AG08395 (cell line): Measurements from ENCODE around the gene SNX9.
"Not testable (repeated sequence)": the region's sequence is repeated elsewhere in the genome, so short reads cannot be mapped to it uniquely, and the experiment has no call there.

ENCODE experiments used
- DNase-seq: peaks from one replicate; pipeline ENCODE4 v3.0.0; 2012; ENCODE audit warnings: mixed read lengths, low spot score

The SNX9 gene

DNA sequence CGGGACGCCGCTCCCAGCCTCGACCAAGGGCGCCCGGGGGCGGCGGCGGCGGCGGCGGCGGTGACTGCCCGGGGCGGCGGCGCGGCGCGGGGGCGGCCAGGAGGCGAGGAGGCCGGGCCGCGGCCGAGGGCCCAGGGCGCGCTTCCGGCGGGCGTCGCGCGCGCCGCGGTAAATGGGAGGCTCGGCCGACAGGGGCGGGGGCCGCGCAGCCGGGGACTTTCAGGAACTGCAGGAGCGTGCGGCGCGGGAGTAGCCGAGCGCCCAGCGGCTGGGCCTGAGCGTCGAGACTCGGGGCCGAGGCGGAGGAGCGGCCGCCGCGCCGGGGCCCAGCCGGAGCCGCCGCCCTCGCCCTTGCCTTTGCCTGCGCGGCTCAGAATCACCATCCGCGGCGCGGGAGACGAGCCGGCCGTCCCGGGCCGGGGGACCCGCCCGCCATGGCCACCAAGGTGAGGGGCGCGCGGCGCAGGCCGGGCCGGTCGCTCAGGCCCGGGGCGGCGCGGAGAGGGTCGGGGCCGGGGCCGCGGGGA is at the start of gene SNX9:
Gene SNX9, plus strand, starts transcription at position 246 of the 527 bp plus-strand sequence. Its CDS starts 189 bp downstream, at position 435.
- DNase-seq = peak; percentile 77

DNA sequence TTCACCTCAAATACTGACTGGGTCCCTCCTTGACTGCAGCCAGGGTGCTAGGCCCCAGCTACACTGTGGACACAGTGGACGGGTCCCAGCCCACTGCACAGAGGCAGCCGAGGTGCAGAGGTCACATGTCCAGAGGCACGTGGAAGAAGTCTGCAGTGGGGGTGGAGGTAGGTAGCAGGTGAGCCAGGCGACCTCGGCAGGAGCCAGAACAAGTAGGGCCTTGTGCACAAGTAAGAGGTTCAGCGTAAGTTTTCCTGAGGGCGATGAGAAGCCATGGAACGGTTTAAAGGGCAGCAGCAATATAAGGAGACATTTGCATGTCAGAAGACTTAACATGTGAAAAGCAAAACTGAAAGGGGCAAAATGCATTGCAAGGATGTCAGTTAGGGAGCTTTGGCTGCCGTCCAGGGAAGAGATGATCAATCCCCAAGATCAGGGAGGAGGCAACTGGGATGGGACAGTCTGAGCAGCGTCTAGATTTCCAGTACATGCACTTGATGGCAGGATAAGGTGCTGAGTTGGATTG is 49.7 kb upstream of the SNX9 start:
- DNase-seq = no peak

DNA sequence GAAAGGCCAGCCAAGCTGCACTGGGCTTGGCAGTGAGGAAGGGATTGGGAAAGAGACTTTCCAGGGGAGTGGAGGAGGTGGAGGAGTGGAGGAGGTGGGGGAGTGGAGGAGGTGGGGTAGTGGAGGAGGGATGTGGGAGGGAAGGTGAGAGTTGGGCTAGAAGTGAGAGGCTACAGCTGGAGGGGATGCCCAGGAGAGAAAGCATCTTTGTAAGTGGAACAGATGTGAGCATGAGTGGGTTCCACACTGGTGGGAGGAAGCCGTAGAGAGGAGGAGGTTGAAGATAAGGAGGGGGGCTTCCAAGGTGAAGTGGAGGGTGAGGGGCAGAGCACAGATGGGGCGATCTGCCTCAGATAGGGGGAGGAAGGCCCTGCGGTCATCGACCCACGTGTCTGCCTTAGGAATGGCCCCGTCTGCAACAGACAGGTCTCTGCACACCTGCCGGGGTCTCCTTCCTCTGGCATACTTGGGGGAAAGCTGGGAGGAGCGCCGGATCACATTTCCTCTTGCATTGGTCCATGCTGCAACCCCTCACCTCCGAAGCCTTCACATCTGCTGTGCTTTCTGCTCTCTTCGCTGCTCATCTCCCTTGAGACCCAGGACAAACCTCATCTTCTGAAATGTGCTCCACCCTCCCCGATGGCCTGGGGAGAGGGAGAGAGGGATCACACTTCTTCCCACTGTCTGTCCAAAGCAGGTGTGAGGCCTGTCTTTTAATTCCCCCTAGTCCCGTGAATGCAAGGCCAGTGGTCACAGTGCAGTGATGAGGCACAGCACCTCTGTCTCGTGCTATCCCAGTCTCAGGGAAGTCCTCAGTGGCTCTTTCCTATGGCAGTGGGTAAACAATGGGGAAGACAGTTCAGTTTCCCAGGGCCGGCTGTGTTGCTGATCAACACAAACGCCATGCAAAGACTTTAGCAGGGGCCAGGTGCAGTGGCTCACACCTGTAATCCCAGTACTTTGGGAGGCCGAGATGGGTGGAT is 48.6 kb upstream of the SNX9 start:
- peak; percentile 44 for DNase-seq

DNA sequence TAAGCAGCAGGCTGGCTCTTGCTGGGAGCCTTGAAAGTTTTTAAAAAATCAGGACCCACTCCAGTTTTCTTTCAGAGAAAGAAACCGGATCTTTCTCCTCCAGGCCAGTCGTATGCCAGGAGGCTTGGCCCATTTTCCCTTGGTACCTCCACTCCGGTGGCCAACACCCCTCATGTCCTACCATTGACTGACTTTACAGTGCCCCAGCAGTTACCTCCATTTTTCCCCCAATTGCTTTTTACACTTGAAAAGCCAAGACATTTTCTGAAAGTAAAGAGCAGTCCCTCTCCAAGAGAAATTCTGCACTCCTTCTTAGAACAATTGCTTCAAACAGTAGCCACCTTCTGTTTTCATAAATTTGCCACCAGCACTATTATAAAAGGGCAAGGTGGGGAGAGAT is 47.7 kb upstream of the SNX9 start:
- no peak for DNase-seq

DNA sequence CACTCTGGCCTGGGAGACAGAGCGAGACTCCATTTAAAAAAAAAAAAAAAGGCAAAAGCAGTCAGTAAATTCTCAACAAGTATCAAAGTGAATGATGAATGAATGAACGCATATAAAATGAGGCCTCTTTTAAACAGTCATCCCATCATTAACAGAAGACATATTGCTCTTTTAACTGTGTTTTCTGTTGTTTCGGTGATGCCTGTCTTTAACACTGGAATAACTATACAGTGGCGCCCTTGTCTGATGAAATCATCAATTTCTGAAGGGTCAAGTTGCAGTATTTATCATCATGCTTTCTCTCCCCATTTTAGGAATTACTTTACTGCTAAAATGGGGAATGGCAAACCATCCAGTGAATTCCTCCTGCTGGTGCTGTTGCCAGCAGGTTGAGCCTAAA is 45.7 kb upstream of the SNX9 start:
- DNase-seq = no peak

DNA sequence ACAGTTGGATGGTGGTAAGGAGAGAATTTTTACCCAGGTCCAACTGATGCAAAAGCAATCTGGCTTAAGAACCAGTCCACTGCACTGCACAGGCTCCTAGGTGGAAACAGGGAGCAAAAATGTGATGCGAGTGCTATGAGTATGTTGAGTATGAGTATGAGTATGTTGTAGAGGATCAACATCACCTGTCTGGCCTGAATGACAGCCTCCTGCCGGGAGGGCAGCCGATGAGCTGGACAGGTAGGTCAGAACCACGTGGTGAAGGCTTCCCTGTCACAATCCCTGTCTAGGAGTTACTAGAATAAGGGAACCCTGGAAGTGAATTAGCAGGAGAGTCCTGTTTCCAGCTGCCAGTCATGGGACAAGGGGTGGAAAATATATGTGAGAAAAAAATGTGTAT is 44.3 kb upstream of the SNX9 start:
- no peak for DNase-seq

DNA sequence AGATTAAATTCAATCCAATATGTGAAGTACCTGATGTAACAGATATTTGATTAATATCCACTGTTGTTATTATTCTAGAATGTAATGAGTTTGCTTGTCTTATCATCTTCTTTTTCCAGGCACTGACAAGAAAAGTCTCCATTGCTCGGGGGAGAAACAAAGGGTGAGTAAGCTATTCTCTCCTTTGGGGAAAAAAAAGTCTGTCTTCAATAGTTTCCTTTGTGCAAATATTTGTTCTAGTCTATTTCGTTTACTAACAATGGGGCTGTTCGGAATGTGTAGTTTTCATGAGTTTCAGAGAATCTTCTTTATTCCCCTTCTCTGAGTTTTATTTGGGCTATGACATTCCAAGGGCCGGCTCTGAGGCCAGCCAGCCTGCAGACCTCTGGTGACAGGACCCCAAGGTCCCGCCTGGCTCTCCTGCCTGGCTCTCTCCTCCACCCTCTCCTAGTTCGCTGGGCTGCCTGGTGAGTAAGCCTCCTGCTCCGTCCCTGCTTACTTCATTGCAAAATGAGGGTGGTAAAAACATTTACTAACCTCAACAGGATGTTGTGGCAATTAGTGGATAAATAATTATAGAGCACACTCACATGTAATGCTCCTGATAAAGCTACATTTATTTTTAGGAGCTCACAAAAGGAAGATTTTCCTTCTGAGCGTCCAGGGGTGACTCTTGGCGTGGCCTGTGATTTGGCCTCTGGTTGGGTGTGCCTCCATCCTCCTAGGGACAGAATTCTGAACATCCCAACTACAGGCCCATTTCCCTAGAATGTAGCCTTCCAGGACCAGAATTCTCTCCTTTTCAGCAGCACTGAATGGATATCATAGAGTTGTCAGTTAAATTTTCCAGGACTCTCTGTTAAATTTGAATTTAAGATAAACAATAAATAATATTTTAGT is 43.1 kb upstream of the SNX9 start:
- peak; percentile 70 for DNase-seq

DNA sequence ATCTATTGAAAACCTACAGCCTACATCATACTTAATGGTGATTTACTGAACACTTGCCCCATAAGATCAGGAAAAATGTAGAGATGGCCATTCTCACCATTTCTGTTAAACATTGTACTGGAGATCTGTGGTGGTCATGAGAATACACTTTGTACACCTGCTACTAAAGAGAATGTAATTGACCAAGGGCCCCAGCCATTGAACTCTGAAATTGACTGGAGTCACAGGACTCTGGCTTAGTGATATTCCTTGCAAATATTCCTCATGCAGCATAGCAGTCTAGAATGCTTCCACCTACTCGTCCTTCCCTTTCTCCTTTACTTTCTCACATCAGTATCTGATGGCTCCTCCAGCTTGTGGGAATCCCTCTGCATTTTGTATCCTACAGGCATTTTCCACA is 37.4 kb upstream of the SNX9 start:
- no peak for DNase-seq

DNA sequence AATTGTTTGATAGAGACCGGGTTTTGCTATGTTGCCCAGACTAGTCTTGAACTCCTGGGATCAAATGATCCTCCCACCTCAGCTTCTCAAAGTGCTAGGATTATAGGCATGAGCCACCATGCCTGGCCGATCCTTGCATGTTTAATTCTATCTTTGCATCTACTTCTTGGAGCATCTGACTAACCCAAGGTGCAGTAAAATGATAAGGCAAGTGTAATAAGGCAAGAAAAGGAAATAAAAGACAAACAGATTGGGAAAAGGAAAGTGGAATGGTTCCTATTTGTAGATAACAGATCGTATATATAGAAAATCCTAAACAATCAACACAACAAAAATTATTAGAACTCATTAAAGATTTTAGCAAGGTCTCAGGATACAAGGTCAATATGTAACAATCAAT is 36.8 kb upstream of the SNX9 start:
- DNase-seq = no peak

DNA sequence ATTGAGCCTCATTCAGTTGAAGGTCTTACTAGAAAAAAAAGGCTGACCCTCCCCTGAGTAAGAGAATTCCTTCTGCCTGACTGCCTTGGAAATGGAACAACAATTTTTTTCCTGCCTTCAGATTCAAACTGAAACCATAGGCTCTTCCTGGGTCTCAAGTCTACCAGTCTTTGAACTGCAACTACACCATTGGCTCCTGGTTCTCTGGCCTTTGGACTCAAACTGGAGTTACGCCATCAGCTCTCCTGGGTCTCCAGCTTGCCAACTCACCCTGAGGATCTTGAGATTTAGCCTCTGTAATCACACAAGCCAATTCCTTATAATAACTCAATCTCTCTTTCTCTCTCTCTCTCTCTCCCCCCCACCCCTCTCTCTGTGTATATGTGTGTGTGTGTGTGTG is 36.0 kb upstream of the SNX9 start:
- no peak for DNase-seq

DNA sequence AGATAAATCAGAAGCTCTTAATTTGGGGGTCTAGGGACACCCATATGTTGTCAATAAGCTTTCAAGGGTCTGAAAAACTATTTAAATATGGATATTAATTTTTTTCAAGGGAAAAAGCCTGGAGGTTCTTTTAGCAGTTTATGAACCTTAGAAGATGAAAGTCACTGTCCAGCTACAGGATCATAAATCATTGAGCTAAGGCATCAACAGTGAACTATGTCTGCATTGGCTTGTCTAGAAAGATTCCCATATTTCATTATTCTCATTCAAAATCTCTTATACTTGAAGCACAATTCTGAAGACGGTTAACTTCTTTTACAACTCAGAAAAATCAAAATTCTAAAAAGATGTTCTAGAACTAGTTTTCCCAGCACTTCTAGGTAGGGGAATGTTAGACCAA is 34.9 kb upstream of the SNX9 start:
- no peak for DNase-seq

DNA sequence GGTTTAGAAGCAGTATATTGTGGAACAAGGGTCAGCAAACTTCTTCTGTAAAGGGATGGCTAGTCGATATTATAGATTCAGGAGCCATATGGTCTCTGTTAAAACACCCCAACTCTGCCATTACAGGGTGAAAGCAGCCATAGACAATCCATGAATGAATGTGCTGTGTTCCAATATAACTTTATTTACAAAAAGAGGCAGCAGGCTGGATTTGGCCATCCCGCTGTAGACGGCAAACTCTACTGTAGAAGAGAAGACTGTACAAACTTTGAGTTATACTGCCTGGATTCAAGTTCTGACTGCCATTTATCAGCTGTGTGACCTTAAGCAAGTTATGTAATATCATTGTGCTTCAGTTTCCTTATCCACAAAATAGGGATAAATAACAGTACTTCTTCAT is 33.7 kb upstream of the SNX9 start:
- DNase-seq = no peak

DNA sequence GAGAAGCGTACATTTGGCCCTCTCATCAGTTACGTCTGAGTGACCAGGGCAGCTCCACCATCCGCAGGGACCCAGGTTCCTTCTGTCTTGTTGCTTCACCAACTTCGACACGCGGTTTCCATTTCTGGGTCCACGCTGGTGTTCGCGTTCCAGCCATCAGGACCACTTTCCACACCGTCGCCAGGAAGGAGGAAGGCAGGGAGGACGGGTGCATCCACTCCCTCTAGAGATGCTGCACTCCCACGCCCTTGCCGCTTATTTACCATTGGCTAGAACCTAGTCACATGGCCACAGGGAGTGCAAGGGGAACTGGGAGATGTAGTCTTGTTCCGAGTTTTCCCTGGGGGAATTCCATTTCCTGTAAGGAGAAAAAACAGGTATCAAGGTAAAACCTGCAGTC is 33.2 kb upstream of the SNX9 start:
- DNase-seq = no peak

DNA sequence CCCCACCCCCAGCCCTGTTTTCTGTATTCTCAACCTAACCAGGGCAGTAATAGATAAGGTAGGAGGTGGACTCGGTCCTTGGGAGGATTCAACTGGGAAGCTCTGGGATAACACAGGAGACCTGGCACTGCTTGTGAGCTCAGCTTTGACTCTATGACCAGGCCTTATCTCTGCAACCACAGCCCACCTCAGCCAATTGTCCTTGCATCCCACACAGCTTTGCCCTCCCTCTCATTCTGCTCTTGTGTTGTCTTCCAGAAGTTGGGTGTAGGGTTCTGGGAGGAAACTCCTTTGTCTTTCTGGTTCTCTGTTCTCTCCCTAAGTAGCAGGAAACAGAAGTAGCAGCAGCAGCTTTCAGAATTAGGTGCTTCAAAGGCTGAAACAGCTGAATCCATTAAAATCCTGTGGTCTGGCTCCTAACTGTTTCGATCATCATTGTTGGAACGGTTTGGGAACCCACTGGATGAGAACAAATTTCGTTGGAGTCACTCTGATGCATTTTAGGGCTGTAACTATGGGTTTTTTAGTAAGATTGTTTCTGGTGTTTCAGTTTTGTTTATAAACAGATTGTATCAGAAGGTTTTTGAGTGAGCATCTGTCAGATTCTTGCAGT is 32.4 kb upstream of the SNX9 start:
- peak; percentile 34 for DNase-seq

DNA sequence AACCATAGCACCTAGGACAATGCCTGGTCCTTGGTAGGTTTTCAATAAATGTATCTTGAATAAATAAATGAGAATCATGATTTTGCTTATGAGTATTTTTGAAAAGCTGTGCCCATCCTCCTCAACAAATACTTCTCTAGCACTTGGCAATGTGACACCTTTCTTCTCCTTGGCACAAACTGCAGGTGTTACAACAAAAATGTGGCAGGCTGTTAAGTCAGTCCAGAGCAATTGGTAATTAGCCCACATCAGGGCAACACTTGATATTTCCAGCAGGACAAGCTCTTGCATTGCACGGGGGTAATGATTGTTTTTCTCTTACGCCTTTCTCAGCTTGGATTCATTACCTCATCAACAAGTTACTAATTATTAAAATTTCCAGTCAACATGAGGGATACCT is 31.6 kb upstream of the SNX9 start:
- no peak for DNase-seq

DNA sequence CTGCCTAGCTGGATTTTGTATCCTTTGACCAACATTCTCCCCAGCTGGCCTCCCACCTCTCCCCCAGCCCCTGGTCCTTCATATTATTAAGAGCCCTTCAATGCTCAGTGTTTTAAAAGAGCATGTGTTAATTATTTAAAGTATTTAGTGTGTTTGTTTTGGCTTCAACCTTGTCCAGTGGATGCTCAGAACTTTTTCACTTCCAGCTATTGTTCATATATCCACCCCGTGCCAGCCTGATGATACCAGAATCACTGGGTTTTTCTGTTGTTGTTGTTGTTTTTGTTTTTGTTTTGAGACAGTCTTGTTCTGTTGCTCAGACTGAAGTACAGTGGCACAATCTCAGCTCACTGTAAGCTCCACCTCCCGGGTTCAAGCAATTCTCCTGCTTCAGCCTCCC is 30.4 kb upstream of the SNX9 start:
- no peak for DNase-seq

DNA sequence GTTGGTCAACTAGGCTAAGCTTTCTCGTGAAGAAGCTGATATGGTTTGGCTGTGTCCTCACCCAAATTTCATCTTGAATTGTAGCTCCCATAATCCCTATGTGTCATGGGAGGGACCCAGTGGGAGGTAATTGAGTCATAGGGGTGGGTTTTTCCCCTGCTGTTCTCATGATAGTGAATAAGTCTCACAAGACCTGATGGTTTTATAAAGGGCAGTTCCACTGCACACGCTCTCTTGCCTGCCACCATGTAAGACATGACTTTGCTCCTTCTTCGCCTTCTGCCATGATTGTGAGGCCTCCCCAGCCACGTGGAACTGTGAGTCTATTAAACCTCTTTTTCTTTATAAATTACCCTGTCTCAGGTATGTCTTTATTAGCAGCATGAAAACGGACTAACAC is 29.0 kb upstream of the SNX9 start:
- not testable (repeated sequence) for DNase-seq

DNA sequence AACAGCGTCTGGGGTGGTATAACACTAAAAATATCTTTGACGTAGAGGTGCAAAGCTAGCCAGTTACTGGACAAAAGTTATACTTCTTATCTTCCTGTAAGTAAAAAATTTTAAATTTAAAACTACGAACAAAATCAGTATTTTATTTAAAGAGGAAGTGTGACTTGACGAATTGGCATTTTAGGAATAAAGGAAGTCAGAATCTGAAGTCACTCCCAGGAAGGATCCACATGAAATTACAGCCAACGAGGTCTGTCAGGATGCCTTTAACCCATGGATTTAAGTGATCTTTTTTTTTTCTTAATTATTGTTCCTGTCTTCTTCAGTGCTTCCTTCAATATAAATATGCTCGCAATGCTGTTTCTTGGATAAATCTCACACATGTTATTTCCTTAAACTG is 27.2 kb upstream of the SNX9 start:
- no peak for DNase-seq

DNA sequence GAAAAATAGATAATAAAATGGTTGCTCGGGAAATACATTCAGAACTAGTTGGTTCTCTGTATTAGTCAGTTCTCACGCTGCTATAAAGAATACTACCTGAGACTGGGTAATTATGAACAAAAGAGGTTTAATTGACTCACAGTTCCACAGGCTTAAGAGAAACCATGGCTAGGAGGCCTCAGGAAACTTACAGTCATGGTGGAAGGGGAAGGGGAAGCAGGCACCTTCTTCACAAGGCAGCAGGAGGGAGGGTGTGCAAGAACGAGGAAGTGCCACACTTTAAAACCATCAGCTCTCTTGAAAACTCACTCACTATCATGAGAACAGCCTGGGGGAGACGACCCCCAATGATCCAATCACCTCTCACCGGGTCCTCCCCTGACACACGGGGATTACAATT is 24.2 kb upstream of the SNX9 start:
- DNase-seq = no peak

DNA sequence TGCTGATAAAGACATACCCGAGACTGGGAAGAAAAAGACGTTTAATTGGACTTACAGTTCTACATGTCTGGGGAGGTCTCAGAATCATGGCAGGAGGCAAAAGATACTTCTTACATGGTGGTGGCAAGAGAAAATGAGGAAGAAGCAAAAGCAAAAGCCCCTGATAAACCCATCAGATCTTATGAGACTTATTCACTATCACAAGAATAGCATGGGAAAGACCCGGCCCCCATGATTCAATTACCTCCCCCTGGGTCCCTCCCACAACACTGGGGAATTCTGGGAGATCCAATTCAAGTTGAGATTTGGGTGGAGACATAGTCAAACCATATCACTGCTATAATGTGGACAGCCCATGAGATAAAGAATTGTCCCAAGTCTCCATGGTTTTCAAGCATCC is 23.5 kb upstream of the SNX9 start:
- DNase-seq = not testable (repeated sequence)

DNA sequence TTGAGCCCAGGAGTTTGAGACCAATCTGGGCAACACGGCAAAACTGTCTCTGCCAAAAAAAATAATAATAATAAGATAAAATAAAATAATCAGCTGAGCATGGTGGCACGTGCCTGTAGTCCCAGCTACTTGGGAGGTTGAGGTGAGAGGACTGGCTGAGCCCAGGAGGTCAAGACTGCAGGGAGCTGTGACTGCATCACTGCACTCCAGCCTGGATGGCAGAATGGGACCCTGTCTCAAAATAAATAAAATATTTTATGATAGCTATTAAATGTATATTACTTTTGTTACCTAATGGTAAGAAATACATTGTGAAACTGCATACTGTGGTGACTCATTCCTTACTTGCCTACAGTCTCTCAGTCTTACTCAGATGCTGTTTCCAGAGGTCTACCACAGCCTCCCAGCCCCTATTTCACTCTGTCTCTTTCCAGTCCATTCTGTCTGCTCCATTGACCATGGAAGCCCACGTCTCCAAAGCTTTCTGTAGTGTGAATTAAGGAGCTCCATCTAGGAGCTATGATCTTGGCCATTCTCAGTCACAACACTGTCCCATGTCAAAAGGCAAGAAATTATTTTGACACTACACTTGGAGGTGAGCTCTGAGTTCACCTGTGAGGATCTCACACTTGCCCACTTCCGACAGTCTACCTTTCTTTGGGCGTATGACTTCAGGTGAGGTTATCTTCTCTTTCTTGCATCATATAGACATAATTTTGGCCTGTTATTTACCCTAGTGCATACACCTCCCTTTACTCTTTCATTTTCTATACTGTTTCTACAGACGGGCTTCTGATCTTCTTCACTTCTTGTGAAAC is 22.4 kb upstream of the SNX9 start:
- DNase-seq = peak; percentile 66
